HFFc6 (cell line): ENCODE measurements around the gene EEF1A1. TPM values are rescaled to one million over a fixed set of nuclear protein-coding genes. Genes with fewer than 3 reads are reported as not detected.
"Not testable (repeated sequence)": the region's sequence is repeated elsewhere in the genome, so short reads cannot be mapped to it uniquely, and the experiment has no call there.

Source experiments
- DNase-seq: peaks from one replicate; pipeline ENCODE4 v3.0.0-alpha.2; 2018
- H3K27ac Mint-ChIP-seq: 2 replicates; pipeline ENCODE4 v1.8.0; 2020; ENCODE audit warnings: mild to moderate bottlenecking, mixed read lengths
- H3K27me3 Mint-ChIP-seq: 2 replicates; pipeline ENCODE4 v1.8.0; 2021; ENCODE audit warnings: mild to moderate bottlenecking, moderate library complexity, mixed read lengths; ENCODE audit not compliant: insufficient read depth
- H3K36me3 Mint-ChIP-seq: 2 replicates; pipeline ENCODE4 v1.8.0; 2021; ENCODE audit warnings: low read depth, mixed read lengths
- H3K4me1 Mint-ChIP-seq: 2 replicates; pipeline ENCODE4 v1.8.0; 2020; ENCODE audit warnings: low read depth, mixed read lengths
- H3K4me3 Mint-ChIP-seq: 2 replicates; pipeline ENCODE4 v1.8.0; 2020; ENCODE audit warnings: mild to moderate bottlenecking, moderate library complexity, mixed read lengths
- H3K9me3 Mint-ChIP-seq: 2 replicates; pipeline ENCODE4 v1.8.0; 2020; ENCODE audit warnings: mild to moderate bottlenecking, mixed read lengths
- total RNA-seq, 6 experiments: library from RNA; stranded (reverse); fragmentation: NEBNext Ultra II Directional; extraction: Animal tissue kit (Norgen Biotek cat#: 25700); gene quantifications; 2 replicates in 1 of 6; 3 replicates in 5 of 6; pipeline ENCODE4 v1.2.3, GENCODE V29; 2021
- TF ChIP-seq, protein P1 (sequence below): fragments of 200-600 bp; sonication (generic); IDR thresholded peaks from 2 replicates; pipeline ENCODE4 v1.5.0; 2021; ENCODE audit warnings: antibody characterized with exemption, mild to moderate bottlenecking

Gene EEF1A1
- total RNA-seq, 6 experiments from 2014 or later, result 8,709 to 10,268 (median 10,123) TPM

DNA sequence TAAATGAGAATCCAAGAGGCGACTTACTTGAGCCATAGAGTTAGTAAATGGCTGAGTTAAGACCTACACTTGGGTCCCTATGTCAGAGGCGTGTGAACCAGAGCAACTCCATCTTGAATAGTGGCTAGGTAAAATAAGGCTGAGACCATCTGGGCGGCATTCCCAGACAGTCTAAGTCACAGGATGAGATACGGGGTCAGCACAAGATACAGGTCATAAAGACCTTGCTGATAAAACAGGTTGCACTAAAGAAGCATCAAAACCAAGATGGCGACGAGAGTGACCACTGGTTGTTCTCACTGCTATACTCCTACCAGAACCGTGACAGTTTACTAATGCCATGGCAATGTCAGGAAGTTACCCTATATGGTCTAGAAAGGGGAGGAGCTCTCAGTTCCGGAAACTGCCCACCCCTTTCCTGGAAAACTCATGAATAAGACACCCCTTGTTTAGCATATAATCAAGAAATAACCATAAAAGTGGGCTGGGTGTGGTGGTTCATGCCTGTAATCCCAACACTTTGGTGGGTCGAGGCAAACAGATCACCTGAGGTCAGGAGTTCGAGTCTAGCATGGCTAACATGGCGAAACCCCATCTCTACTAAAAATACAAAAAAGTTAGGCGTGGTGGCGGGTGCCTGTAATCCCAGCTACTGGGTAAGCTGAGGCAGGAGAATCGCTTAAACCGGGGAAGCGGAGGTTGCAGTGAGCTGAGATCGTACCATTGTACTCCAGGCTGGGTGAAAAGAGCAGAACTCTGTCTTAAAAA is 43.9 kb upstream of the EEF1A1 start:
- Mint-ChIP-seq H3K4me3 (no peak overlapping the region), H3K4me1 (peaks cover 46% of the 10 kb centered on the region), H3K9me3 (no peaks in the 10 kb centered on the region), H3K27ac (no peak overlapping the region), H3K36me3 (no peaks in the 10 kb centered on the region), H3K27me3 (peaks cover 1% of the 10 kb centered on the region; the same call in 1 of the 2 replicates)
- no peak for DNase-seq
- TF ChIP-seq, protein P1, sequence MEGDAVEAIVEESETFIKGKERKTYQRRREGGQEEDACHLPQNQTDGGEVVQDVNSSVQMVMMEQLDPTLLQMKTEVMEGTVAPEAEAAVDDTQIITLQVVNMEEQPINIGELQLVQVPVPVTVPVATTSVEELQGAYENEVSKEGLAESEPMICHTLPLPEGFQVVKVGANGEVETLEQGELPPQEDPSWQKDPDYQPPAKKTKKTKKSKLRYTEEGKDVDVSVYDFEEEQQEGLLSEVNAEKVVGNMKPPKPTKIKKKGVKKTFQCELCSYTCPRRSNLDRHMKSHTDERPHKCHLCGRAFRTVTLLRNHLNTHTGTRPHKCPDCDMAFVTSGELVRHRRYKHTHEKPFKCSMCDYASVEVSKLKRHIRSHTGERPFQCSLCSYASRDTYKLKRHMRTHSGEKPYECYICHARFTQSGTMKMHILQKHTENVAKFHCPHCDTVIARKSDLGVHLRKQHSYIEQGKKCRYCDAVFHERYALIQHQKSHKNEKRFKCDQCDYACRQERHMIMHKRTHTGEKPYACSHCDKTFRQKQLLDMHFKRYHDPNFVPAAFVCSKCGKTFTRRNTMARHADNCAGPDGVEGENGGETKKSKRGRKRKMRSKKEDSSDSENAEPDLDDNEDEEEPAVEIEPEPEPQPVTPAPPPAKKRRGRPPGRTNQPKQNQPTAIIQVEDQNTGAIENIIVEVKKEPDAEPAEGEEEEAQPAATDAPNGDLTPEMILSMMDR, result no peak

DNA sequence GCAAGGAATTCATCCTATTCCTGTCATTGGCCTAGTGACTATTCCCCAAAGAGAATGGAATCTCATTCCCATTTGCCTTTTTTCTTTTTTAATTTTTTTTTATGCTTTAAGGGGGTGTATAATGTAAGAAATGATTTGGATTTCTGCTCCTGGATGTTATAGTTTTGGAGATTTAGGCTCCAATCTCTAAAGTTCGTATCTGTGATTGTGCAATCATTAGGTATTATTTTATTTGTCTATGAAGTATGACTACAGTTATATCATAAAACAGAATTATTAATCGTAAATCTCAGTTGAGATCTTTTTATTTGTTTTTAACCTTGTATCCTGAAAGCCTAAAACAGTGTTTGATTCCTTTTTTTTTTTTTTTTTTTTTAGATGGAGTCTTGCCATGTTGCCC is 41.7 kb upstream of the EEF1A1 start:
- Mint-ChIP-seq H3K4me1 (peaks cover 41% of the 10 kb centered on the region), H3K9me3 (no peaks in the 10 kb centered on the region), H3K27ac (no peak overlapping the region), H3K27me3 (peaks cover 1% of the 10 kb centered on the region; the same call in 1 of the 2 replicates), H3K36me3 (no peaks in the 10 kb centered on the region), H3K4me3 (no peak overlapping the region)
- TF ChIP-seq, protein P1, result no peak
- DNase-seq, result no peak

DNA sequence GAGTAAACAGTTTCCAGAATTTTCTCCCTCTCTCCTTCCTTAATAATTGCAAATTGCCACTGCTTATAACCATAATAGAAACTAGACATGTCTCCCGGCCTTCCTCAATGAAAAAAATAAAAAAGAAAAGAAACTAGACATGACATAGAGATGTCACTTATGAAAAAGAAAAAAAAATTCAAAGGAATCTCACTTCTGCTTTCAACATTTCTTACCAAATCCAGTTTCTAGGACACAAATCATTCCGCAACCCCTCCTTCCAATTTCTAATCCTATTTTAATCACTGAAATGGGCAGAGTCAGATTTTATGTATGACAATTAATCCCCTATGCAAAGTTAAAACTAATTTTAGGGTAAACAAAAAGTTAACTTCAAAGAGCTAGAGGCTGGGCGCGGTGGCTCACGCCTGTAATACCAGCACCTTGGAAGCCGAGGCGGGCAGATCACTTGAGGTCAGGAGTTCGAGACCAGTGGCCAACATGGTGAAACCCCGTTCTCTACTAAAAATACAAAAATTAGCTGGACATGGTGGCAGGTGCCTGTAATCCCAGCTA is 40.1 kb upstream of the EEF1A1 start:
- Mint-ChIP-seq H3K36me3 (no peaks in the 10 kb centered on the region), H3K4me1 (peaks cover 25% of the 10 kb centered on the region), H3K27me3 (peaks cover 1% of the 10 kb centered on the region; the same call in 1 of the 2 replicates), H3K27ac (no peak overlapping the region), H3K4me3 (no peak overlapping the region), H3K9me3 (no peaks in the 10 kb centered on the region)
- DNase-seq, result no peak
- TF ChIP-seq, protein P1, result no peak

DNA sequence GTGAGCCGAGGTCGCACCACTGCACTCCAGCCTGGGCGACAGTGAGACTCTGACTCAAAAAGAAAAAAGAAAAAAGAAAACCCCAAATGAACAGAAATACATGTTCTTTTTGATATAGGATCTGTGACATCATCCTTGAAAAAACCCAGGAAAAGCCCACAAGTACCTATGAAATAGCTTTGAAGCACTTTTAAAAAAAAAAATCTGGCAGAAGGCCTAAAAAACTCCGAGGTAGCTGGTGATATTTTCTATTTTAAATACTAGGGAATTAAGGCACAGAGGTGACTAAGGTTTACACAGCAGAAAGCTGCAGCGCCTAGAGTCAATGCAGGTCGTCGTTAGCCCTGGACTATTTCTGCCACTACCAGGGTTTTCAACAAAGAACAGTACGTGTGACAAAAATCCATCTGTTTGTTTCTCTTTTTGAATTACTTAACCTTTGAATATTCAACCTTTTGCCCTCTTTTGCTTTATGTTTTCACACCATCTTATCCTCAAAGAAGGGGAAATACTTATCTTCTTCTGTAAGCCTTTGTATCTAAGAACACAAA is 39.4 kb upstream of the EEF1A1 start:
- Mint-ChIP-seq H3K9me3 (no peaks in the 10 kb centered on the region), H3K27me3 (peaks cover 1% of the 10 kb centered on the region; the same call in 1 of the 2 replicates), H3K4me1 (peaks cover 18% of the 10 kb centered on the region), H3K27ac (no peak overlapping the region), H3K36me3 (no peaks in the 10 kb centered on the region), H3K4me3 (no peak overlapping the region)
- TF ChIP-seq, protein P1, result no peak
- no peak for DNase-seq

DNA sequence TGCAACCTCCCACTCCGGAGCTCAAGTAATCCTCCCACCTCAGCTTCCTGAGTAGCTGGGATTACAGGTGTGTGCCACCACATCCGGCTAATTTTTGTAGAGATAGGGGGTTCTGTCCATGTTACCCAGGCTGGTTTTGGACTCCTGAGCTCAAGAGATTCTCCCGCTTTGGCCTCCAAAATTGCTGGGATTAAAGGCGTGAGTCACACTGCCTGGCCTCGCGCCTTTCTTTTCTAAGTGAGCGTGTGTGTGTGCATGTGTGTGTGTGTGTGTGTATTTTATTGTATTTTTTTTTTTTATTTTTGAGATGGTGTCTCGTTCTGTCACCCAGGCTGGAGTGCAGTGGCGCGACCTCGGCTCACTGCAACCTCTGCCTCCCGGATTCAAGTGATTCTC is 38.6 kb upstream of the EEF1A1 start:
- H3K9me3 Mint-ChIP-seq, H3K36me3 Mint-ChIP-seq, DNase-seq, H3K4me1 Mint-ChIP-seq, H3K4me3 Mint-ChIP-seq, H3K27me3 Mint-ChIP-seq, H3K27ac Mint-ChIP-seq: not testable (repeated sequence)
